Stimulated activated CD8-positive, alpha-beta memory T cell treated with anti-CD3 and anti-CD28 coated beads, Interleukin-15, amount 100 ng/mL, for 4 hours (primary cell): ENCODE measurements around the gene UBAP1L.
"Not testable (repeated sequence)": the region's sequence is repeated elsewhere in the genome, so short reads cannot be mapped to it uniquely, and the experiment has no call there.

Experiments used
- DNase-seq, 2 donors: peaks; one replicate each; pipeline ENCODE4 v3.0.0-alpha.2; 2020; ENCODE audit warnings: low read depth in 2 of 2

The UBAP1L gene

DNA sequence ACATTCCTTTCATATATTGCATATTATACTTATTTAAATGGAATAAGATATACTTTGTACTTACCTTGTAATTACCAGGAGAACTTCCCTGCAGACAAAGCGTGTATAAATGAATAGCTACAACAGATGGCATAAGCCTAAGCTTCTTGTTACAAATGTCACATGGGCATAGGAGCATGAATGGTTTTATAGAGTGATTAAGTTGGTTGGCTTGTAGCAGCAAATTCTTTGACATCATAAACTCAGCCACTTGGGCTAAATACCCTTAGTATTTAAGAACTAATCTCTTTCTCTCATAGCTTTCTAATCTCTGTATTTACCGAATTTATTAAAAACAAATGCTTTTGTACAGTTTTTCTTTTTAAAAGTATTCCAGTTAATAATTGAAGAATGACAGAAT, at the start of gene UBAP1L:
Gene UBAP1L (minus strand): TSS at position 115 of the 400 bp plus-strand sequence. CDS start 8,985 bp downstream, outside the sequence.
- DNase-seq: no peak

DNA sequence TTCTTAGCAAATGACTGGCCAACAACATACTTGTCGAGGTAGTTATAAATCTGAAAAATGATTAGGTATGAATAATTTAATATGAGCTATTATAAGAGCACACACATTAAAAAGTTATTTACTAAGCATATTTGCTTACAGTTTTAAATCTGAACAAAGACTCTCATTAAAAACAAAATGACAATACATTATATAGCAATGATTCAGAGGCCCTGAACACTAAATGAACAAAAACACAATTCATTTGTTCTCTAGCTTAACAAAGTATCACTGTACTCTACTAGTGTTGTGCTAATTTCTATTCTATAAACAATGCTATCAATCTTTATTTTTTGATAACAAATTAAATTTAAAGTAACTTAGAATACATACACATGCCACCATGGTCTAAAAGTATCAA, 49.1 kb upstream of the UBAP1L start:
- DNase-seq: no peak

DNA sequence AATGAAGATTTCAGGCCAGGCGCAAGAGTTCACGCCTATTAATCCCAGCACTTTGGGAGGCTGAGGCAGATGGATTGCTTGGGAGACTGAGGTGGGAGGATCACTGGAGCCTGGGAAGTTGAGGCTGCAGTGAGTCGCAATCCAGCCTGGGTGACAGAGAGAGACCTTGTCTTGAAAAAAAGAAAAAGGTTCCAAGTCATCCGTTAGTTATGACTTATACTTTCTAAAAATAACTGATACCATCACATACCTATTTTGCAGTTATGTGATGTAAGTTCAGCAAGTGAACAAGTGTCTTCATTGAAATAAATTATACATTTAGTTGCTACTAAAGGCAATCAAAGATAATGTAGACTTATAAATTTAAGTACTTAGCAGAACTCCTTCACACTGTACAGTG, 48.0 kb upstream of the UBAP1L start:
- DNase-seq: no peak

DNA sequence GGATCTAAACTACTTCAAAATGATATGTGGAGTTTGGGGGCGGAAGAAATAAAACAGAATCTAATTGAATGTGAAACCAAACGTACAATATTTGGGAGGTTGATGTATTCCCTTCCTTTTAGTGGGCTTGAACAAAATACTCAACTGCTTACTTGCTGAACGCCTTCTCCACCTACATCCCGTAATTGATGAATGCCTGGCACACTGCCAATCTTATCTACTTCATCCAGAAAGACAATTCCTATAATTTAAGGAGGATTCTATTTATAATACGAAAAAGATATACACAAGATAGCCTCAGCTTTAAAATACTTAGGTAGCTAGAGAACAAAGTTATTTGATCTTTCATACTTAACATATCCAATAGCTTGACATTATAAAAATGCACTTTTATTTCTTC, 41.7 kb upstream of the UBAP1L start:
- no peak for DNase-seq

DNA sequence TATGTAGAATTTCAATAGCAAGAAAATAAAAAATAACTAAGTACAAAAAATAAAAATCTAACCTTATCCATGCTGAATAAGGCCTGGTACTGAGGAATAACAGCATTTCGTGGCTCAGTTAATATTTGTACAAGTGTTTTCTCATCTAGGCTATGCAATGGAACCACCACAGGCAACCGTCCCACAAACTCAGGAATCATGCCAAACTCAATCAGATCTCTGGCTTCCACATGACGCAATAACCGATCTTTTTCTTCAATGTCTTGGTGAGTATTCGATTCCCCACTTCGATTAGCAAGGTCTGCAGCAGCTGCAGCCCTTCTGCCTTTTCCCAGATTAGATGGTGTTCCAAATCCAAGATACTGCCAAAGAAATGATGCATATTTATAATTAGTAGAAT, 39.7 kb upstream of the UBAP1L start:
- no peak for DNase-seq

DNA sequence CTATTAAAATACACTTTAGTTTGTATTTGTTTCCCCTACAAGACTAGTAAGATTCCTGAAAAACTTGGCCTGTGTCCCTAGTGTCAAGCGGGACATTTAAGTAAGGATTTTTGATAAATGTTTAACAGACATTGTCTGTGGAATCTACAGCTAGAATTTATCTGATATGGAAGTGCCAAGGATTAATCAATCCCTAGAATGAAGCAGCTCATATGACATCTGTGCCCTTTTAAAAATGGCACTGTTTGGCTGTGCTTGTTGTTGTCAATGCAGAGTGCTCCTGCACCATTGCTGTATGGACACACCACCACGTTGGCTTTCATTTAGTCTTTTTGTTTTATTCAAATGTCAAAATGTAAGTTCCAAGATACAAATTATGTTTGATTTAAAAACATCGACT, 32.9 kb upstream of the UBAP1L start:
- DNase-seq: no peak

DNA sequence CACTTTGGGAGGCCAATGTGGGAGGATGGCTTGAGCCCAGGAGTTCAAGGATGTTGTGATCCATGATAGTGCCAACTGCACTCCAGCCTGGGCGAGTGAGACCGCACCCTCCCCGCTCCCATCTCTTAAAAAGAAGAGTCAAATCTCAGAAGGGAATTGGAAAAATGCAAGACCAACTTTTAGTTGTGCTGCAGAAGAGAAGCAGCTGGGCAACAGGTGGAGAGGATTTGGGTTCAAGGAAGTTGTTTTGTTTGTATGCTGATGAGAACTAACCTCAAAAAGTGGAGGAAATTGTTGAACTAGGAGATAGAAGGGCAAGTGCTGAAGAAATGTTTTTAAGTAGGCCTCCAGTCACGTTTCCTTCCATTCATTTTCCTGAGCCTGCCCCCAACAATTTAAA, 31.4 kb upstream of the UBAP1L start:
- DNase-seq: no peak

DNA sequence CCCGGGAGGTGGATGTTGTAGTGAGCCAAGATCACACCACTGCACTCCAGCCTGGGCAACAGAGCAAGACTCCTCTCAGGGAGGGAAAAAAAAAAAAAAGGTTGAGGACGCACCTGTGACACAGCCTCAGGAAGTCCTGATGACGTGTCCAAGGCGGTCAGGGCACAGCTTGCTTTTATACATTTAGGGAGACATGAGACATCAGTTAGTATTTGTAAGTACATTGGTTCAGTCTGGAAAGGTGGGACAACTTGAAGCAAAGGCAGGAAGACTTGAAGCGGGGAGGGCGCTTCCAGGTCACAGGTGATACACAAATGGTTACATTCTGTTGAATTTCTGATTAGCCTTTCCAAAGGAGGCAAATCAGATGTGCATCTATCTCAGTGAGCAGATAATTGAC, 23.6 kb upstream of the UBAP1L start:
- not testable (repeated sequence) for DNase-seq

DNA sequence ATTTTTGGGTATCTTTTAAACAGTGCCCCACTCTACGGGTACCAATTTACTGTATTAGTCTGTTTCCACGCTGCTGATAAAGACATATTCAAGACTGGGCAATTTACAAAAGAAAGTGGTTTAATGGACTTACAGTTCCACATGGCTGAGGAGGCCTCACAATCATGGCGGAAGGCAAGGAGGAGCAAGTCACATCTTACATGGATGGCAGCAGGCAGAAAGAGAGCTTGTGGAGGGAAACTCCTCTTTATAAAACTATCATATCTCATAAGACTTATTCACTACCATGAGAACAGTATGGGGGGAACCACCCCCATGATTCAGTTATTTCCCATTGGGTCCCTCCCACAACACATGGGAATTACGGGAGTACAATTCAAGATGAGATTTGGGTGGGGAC, 22.9 kb upstream of the UBAP1L start:
- not testable (repeated sequence) for DNase-seq

DNA sequence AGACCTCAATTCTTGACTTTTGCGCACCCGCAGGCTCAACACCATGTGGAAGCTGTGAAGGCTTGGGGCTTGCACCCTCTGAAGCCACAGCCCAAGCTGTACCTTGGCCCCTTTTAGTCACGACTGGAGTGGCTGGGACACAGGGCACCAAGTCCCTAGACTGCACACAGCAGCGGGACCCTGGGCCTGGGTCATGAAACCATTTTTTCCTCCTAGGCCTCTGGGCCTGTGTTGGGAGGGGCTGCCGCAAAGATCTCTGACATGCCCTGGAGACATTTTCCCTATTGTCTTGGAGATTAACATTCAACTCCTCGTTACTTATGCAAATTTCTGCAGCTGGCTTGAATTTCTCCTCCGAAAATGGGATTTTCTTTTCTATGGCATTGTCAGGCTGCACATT, 22.1 kb upstream of the UBAP1L start:
- DNase-seq: not testable (repeated sequence)

DNA sequence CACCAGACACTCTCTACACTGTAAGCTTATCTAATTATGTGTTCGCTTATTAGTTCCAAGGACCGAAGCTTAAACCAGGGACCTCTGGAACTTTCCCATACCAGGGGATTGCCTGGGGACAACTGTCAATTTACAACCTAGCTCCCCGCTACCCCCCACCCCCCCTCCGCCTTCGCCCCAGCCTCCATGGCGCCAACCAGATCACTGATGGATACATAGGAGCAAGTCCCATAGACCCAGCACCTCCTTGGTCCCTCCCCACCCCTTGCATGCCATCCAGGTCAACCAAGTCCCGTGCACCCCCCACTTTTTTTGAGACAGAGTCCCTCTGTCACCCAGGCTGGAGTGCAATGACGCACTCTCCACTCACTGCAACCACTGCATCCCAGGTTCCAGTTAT, 19.5 kb upstream of the UBAP1L start:
- no peak for DNase-seq

DNA sequence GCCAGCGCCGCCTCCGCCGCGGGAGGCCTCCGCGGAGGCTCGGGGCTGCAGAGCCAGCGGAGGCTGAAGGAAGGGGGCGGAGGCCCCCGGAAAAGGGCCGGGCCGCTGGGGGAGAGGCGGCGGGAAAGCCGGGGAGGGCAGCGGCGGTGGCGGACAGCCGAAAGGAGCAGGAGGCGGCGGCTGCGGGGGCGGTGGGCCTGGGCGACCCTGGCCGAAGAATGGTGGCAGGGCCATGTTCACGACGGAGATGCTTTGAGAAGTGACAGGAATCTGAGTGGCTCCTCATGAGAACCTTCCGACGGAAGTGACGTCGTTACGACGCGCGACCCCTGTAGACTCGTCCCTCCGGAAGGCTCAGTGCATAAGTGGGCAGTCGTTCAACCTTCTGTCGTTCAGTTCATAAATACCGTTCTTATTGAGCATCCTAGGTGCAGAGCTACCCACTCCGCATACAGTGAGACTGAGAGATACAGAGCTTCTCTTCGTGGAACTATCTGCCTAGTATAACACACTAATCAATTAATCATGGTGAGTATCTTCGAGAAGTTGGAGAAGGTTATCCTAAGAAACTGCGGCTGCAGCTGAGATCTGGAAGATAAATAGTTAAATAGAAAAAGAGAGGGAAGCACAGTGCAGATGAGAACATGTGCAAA, 18.7 kb upstream of the UBAP1L start, which contains the start of gene PDCD7:
Gene PDCD7 (minus strand): TSS at position 261 of the 653 bp plus-strand sequence. CDS start 27 bp downstream, at position 234.
- DNase-seq: peak; percentile 69 to 74

DNA sequence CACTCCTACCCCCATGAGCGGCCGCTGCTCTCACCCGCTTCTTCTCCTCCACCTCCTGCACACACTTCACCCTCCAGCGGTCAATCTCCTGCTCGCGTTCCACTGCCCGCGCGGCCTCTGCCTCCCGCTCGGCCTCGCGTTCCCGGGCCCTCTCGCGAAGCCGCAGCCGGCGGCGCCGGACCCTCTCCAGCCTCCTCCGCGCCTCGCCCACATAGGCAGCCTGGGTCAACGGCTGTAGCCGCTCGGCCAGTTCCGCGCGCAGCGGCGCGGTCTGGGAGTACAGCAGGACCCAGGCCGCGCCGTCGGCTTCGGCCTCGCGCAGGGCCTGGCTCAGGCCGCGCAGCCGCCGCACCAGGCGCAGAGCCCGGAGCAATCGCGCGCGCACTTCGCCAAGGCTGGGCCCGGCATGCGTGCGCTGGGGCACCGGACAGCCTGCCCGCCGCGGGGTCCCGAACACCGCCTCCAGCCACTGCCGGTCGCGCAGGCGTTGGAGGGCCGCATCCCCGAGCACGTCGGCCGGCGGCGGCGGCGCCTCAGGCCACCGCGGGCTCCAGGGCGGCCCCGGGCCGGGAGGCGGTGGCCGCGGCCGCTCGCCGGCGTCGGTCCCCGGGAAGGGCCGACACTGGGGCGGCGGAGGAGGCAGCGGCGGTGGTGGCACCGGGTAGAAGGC, 18.0 kb upstream of the UBAP1L start:
- peak in 1 of 2 donors; percentile 13 for DNase-seq

DNA sequence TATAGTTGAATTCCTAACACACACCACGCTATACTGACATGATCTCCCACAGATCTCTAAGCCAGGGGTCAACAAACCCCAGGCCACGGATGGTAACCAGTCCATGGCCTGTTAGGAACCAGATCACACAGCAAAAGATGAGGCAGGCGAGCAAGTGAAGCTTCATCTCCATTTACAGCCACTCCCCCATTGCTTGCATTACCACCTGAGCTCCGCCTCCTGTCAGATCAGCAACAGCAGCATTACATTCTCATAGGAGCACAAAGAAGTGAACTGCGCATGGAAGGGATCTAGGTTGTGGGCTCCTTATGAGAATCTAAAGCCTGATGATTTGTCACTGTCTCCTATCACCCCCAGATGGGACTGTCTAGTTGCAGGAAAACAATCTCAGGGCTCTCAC, 15.9 kb upstream of the UBAP1L start:
- DNase-seq: no peak

DNA sequence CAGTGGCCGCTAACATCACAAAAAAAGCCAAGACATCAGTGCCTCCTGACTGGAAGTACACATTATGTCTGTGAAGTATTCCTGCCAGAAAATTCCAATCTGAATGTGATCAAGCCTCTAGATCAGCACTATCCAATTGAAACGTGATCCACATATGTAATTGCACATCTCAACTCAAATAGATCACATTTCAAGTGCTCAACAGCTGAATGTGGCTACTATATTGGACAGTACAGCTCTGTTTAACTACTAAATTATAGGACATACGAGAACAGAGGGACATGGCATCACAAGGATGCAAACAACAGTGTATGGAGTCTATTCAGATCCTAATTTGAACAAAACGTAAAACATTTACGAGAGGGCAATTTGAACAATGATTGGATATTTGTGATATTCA, 542 bp upstream of the UBAP1L start:
- DNase-seq: no peak

DNA sequence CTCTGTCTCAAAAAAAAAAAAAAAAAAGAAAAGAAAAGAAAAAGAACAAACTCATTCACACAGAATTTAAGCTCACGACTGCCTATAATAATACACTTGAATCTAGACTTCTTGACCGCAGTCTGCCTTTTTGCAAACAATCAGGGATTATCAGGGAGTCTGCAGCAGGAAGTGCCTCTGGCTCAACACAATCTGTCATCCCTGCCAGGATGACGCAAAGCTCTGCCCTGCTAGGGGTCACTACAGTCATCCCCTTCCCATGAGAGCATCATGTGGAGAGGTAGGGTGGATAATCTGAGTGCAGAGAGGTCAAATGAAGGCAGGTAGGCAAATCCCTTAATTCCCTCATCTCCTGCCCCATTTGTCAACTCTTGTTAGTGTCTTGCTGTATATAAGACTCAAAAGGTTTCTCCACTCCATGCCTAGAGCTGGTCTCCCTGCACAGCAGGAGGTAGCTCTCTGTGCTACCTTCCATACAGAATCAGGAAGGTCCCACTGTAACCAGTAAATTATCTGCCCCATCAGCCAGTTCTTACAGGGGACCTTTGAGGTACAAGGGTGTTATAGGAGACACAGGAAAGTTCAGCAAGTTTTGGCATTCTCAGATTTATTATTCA, 4.2 kb downstream of the UBAP1L start:
- DNase-seq: no peak

DNA sequence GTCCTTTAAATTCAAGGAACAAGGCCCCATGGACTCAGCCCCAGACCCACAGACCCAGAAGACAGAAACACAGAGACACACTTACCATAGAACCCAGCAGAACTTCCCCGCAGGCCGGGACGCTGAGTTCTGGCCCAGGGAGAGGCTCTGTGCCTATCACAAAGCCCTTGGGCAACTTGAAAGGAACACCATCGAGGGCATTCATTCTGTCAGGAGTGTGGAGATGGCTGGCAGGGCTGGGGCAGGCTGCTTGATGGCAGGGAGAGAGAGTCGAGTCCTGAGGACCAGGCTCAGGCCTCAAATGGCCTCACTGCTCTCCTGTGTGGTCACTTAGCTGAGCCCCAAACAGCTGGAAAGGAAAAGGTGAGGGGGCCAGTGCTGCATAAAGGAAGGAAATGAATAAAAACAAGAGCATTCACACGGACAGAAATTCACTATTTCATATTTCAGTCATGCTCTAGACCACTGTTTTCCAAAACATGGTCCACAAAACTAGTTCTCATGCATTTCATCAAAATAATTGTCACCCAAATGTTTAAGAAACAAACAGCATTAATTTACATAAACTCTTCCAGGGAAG, 8.9 kb downstream of the UBAP1L start:
- DNase-seq: no peak

DNA sequence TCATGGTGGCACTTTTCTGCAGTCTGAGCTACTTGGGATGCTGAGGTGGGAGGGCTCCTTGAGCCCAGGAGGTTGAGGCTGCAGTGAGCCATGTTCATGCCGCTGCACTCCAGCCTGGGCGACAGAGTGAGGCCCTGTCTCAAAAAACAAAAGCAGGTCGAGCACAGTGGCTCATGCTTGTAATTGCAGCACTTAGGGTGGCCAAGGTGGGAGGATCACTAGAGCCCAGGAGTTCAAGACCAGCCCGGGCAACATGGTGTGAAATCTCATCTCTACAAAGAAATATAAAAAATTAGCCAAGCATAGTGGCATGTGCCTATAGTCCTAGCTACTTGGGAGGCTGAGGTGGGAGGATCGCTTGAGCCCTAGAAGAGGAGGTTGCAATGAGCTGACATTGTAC, 10.0 kb downstream of the UBAP1L start:
- no peak for DNase-seq

DNA sequence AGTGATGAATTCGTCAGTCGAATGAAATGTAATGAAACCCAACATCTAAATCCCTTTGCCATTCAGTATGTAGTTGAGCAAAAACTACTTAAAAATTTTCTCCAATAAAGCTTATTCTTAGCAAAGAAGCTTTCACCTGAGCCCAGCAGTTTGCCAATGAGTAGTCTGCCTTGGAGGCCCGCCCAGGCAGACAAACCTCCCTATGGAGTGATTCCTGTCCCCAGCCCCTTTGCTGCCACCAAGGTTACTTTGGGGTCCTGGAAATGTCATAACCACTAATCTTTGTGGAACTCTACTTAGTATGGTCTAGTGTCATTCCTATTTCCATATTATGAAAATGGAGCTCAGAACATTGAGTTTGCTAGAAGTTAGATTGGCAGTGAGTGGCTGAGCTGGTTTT, 12.1 kb downstream of the UBAP1L start:
- no peak for DNase-seq

DNA sequence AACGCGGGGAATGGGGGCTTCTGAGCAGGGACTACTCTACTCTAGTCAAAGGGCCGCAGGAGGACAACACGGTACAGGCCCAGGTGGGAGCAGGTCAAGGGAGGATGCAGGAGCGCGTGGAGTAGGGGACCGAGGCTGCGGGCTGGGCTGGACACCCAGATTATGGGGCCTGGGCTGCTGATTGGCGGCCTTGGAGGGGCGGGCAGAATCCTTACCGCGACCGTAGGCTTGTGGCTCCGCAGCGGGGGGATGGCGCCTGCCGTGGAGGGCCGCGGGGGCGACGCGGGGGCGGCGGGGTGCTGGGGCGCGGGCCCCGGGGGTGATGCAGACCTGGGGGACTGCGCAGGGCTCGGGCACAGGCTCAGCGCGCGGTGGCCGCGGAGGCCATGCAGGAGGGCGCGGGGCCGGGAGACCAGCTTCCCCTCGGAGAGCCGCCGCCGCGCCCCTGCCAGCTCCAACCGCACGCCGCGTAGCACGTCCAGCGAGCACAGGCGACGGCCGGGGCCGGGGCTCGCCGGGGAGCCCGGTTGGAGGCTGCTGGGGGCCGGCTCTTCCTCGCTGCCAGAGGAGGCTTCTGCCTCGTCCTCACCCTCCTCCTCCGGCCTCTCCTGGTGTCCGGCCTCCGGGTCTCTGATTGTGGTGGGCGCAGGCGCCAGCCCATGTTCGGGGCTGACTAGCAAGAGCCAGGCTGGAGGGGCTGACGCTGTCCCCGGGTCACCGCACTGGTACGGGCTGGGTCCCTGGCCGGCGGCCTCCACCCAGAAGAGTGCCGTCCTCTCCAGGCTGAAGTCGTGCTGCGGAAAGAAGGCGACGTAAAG, 12.9 kb downstream of the UBAP1L start:
- DNase-seq: no peak

DNA sequence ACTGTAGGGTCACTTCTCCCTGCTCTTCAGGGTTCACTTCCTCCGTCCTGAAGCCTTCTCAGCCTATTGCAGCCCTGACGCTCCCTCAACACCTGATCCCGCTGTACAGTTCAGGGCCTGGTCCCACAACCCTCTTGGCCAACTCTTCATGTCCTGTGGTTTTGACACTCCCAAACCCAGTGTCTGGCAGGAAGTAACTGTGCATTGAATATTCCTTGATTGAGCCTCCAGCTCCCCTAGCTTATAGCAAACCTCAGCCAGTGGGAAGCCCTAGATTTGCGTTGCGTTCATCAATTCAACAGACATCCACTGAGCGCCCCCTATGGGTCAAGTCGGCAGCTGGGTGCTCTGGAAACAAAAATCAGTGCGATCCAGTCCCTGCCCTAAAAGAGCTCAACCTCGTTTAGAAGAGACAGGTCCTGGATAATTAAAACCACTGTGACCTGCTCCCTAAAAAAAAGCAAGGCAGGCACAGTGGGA, 13.5 kb downstream of the UBAP1L start:
- DNase-seq: no peak

DNA sequence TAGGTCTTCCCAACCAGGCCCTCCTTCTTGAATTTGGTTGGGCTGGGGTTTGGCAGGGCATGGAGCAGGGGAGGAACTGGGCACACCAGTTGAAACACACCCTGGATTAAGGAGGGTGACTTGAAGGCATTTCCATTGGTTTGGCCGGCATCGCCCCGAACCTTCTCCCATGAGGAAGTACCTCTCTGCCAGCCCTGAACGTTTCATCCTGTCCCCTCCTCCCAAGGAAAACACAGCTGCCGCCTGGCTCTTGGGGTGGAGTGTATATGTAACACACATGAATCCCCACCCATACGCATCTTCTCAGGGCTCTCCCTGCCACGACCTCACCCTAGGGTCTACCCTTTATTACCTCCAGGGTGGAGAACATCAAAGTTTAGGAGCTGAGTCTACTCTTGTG, 14.6 kb downstream of the UBAP1L start:
- DNase-seq: no peak
